Activated CD4-positive, alpha-beta T cell treated with anti-CD3 and anti-CD28 coated beads, Interleukin-2, amount 10 ng/mL, durations not matched to agents 7 days and 5 days (primary cell): ENCODE results near the gene CLASP2. TPM values are rescaled to one million over a fixed set of nuclear protein-coding genes. Genes with fewer than 3 reads are reported as not detected.
"Not testable (repeated sequence)": the region's sequence is repeated elsewhere in the genome, so short reads cannot be mapped to it uniquely, and the experiment has no call there.

Experiments used
- CTCF ChIA-PET: fragments of 350-600 bp; sonication (Branson Sonifier 250); formaldehyde crosslinking; loops from one replicate; lab custom pipeline; 2021; ENCODE audit warnings: antibody characterized with exemption; lab: Charles Lee
- POLR2A ChIA-PET: fragments of 350-600 bp; sonication (Branson Sonifier 250); formaldehyde crosslinking; loops from one replicate; lab custom pipeline; 2021; ENCODE audit warnings: antibody characterized with exemption; lab: Charles Lee
- DNase-seq: peaks from one replicate; pipeline ENCODE4 v3.0.0-alpha.2; 2020
- H3K27ac Mint-ChIP-seq: one replicate; pipeline ENCODE4 v1.8.0; 2021; ENCODE audit warnings: mild to moderate bottlenecking, moderate library complexity, mixed read lengths
- H3K27me3 Mint-ChIP-seq: one replicate; pipeline ENCODE4 v1.8.0; 2021; ENCODE audit warnings: mixed read lengths
- H3K36me3 Mint-ChIP-seq: one replicate; pipeline ENCODE4 v1.8.0; 2021; ENCODE audit warnings: low read depth, mixed read lengths
- H3K4me1 Mint-ChIP-seq: one replicate; pipeline ENCODE4 v1.8.0; 2021; ENCODE audit warnings: mixed read lengths
- H3K4me3 Mint-ChIP-seq: one replicate; pipeline ENCODE4 v1.8.0; 2021; ENCODE audit warnings: mild to moderate bottlenecking, moderate library complexity, mixed read lengths
- H3K9me3 Mint-ChIP-seq: one replicate; pipeline ENCODE4 v1.8.0; 2021; ENCODE audit warnings: mixed read lengths
- total RNA-seq, 2 experiments: library from RNA; stranded (reverse); gene quantifications; one replicate each; pipeline ENCODE4 v1.2.3, GENCODE V29; 2021

The CLASP2 gene
- total RNA-seq, 2 experiments from 2014 or later = 45.0 to 54.8 TPM

DNA sequence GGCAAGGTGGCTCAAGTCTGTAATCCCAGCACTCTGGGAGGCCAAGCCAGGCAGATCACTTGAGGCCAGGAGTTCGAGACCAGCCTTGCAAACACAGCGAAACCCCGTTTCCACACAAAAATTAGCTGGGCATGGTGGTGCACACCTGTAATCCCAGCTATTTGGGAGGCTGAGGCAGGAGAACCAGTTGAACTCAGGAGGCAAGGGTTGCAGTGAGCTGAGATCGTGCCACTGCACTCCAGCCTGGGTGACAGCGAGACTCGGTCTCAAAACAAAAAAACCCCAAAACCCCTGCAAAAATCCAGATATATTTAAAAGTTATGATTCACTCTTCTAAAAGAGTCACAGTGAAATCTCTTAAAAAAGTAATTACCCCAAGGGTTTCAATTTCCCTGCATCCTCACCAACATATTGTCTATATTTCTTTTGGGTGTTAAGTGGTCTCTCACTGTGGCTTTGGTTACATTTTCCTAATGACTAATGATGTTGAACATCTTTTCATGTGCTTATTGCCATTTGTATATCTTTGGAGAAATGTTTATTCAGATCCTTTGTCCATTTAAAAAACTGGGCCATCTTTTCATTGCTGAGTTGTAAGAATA lies 204.7 kb downstream of the CLASP2 start:
- CTCF ChIA-PET = no interaction called here
- no peak for DNase-seq
- no peak overlapping the region for H3K27ac Mint-ChIP-seq
- no peak overlapping the region for H3K4me3 Mint-ChIP-seq
- POLR2A ChIA-PET = no interaction called here
- H3K9me3 Mint-ChIP-seq = no peaks in the 10 kb centered on the region
- no peaks in the 10 kb centered on the region for H3K27me3 Mint-ChIP-seq
- H3K4me1 Mint-ChIP-seq = no peaks in the 10 kb centered on the region
- H3K36me3 Mint-ChIP-seq = peaks cover 32% of the 10 kb centered on the region

DNA sequence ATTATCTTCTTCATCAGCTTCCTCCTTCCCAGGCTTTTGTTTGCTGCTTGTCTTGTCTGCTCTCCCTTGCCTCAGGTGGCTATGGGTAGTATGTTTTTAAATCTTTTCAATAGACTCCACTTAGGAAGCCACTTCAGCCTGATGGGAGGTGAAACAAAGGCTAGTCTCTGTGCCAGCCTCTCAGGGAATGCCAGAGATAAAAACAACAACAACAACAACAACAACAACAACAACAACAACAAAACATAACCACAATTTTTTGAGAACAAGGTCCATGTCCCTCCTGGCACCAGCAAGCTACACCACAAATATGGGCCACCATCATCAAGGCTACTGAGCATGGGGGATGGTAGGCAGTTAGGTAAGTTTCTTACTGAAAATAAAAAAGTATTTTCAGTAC lies 213.0 kb downstream of the CLASP2 start:
- Mint-ChIP-seq H3K4me3 (no peak overlapping the region), H3K27ac (no peak overlapping the region), H3K36me3 (peaks cover 39% of the 10 kb centered on the region), H3K27me3 (no peaks in the 10 kb centered on the region), H3K9me3 (peaks cover 3% of the 10 kb centered on the region), H3K4me1 (no peaks in the 10 kb centered on the region)
- no peak for DNase-seq
- ChIA-PET CTCF (no interaction called here), POLR2A (no interaction called here)

DNA sequence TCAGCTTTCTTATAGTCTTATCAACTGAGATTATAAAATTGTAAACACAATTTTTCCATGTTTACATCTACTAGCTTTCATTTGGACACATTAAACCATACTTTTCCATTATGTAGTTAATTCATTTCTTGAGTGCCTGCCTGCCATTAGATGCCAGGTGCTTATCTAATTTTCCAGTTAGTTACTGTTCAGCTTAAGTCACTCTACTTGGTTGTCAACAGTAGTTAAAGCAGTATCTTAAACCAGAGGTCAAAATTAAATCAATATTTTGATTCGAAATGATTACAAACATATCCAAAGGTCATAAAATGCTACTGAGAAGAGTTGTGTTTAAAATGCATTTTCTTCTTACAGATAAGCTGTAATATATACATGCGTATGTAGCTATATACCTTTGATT lies 221.6 kb downstream of the CLASP2 start:
- ChIA-PET POLR2A (no interaction called here), CTCF (no interaction called here)
- no peak for DNase-seq
- H3K36me3 Mint-ChIP-seq = peaks cover 28% of the 10 kb centered on the region
- H3K27ac Mint-ChIP-seq = no peak overlapping the region
- H3K27me3 Mint-ChIP-seq = no peaks in the 10 kb centered on the region
- H3K4me1 Mint-ChIP-seq = no peaks in the 10 kb centered on the region
- H3K9me3 Mint-ChIP-seq = peaks cover 3% of the 10 kb centered on the region
- no peak overlapping the region for H3K4me3 Mint-ChIP-seq

DNA sequence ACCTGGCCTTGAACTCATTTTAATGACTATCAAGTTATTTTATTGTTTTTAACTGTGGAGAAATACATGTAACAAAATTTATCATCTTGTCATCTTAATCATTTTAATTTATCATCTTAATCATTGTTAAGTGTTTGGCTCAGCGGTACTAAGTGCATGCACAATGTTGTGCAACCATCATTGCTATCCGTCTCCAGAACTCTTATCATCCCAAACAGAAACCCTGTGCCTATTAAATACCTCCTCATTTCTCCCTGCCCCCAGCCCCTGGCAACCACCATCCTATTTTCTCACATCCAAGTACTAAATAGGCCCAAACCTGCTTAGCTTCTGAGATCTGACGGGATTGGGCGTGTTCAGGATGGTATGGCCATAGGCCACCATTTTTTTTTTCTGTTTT lies 226.3 kb downstream of the CLASP2 start:
- no peak overlapping the region for H3K4me3 Mint-ChIP-seq
- H3K27ac Mint-ChIP-seq = no peak overlapping the region
- H3K4me1 Mint-ChIP-seq = no peaks in the 10 kb centered on the region
- DNase-seq = no peak
- no peaks in the 10 kb centered on the region for H3K9me3 Mint-ChIP-seq
- POLR2A ChIA-PET = no interaction called here
- no peaks in the 10 kb centered on the region for H3K36me3 Mint-ChIP-seq
- H3K27me3 Mint-ChIP-seq = no peaks in the 10 kb centered on the region
- CTCF ChIA-PET = no interaction called here

DNA sequence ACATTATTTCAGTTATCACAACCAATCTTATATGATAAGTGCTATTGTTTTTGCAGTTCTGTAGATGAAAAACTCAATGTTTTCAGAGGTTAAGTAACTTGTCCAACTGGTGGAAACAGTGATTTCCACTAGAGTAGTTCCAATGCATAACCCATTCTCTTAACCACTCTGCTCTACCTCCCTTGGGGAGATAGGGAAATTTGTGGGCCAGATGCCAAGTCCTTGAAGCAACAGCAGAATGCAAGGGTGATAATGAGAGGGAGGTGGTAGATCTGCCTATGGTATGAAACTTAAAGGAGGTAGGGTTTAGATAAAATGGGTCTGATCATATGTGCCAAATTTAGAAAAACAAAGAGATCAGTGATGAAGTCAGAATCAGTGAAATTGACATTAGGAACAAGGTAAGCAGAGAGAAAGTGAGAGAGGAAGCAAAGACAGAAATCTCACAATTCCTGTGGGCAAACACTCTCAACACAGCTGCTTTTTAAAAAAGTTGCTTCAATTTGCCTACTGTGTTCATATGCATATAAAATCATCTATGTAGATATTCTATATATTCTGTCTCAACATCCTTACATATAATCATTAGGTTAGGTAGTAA lies 227.3 kb downstream of the CLASP2 start:
- ChIA-PET POLR2A (no interaction called here), CTCF (interaction anchor here (0.6 kb wide), 1 partner anchor 50 kb away, joined by 3 read pairs; no protein-coding TSS in a partner anchor)
- Mint-ChIP-seq H3K9me3 (no peaks in the 10 kb centered on the region), H3K27me3 (no peaks in the 10 kb centered on the region), H3K27ac (no peak overlapping the region), H3K4me3 (no peak overlapping the region), H3K4me1 (no peaks in the 10 kb centered on the region), H3K36me3 (no peaks in the 10 kb centered on the region)
- no peak for DNase-seq

DNA sequence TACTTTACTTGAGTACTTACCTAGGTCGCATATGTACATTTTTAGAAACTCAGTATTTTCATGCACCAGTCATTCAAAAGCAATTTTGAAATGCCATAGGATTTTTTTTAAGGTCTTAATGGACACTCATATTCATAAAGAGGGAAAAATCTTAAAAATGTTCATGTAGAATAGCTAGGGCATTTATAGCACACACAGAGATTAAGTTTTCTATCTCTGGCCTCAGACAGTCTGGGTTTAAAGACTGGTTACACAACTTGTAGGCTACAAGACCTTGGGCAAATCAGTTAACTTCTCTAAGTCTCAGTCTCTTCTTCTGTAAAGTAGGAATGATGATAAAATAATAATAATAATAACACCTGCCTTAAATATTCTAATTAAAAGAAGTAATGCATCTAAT lies 229.4 kb downstream of the CLASP2 start:
- ChIA-PET CTCF (no interaction called here), POLR2A (no interaction called here)
- Mint-ChIP-seq H3K4me1 (no peaks in the 10 kb centered on the region), H3K27ac (no peak overlapping the region), H3K4me3 (no peak overlapping the region), H3K36me3 (no peaks in the 10 kb centered on the region), H3K27me3 (no peaks in the 10 kb centered on the region), H3K9me3 (no peaks in the 10 kb centered on the region)
- DNase-seq = no peak

DNA sequence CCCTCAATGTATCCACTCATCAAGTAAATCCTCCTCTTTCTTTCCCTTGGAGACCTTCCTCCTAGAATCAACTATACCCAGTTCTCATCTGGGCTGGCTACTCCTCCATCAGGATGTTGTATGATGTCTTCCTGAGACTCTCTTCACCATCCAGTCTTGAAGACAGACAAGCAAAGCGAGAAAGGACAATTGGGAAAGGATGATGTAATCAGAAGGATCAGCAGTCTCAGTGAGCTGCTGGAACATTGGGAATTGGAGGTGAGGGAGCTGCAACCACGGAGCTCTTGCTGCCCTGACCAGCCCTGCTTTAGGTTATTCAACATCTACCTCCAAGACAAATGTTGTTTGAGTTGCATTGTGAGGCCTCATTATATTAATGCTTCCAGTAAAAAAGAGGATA lies 229.8 kb downstream of the CLASP2 start:
- no peaks in the 10 kb centered on the region for H3K9me3 Mint-ChIP-seq
- H3K4me1 Mint-ChIP-seq = no peaks in the 10 kb centered on the region
- ChIA-PET CTCF (interaction anchor here (0.7 kb wide), 1 partner anchor 107 kb away, joined by 3 read pairs; no protein-coding TSS in a partner anchor), POLR2A (no interaction called here)
- no peaks in the 10 kb centered on the region for H3K36me3 Mint-ChIP-seq
- H3K27me3 Mint-ChIP-seq = no peaks in the 10 kb centered on the region
- no peak overlapping the region for H3K27ac Mint-ChIP-seq
- no peak overlapping the region for H3K4me3 Mint-ChIP-seq
- DNase-seq = no peak

DNA sequence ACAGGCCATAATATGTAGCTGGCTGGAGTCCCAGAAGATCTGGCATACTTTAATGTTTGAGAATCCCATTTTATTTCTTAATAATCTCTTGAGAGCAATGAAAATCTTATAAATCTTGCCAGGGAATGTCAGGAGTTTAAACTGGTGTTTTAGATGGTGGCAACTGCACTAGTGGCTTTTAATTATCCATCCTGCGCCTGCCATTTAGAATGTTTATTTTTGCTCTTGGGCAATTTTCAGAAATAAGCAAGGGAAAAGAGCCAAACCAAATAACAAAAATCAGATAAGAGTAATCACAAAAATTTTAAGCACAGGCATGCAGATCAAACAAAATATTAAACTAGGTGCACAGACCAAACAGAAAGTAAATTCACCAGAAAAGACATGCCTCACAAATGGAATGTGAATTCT lies 235.9 kb downstream of the CLASP2 start:
- ChIA-PET CTCF (interaction anchor here (1.1 kb wide), 1 partner anchor 12 kb away, joined by 3 read pairs; no protein-coding TSS in a partner anchor), POLR2A (no interaction called here)
- Mint-ChIP-seq H3K4me1 (no peaks in the 10 kb centered on the region), H3K9me3 (peaks cover 12% of the 10 kb centered on the region), H3K27me3 (no peaks in the 10 kb centered on the region), H3K27ac (no peak overlapping the region), H3K36me3 (no peaks in the 10 kb centered on the region), H3K4me3 (no peak overlapping the region)
- DNase-seq = no peak

DNA sequence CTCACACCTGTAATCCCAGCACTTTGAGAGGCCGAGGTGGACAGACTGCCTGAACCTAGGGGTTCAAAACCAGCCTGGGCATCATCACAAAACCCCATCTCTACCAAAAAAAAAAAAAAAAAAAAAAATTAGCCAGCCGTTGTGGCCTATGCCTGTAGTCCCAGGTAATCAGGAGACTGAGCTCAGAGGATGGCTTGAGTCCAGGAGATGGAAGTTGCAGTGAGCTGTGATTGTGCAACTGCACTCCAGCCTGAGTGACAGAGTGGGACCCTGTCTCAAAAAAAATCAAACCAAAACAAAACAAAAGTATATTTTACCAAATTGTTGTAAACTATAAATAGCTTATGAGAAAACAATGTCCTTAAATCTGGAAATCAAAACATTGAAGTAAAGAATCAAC lies 243.2 kb downstream of the CLASP2 start:
- no peaks in the 10 kb centered on the region for H3K36me3 Mint-ChIP-seq
- H3K9me3 Mint-ChIP-seq = no peaks in the 10 kb centered on the region
- DNase-seq = no peak
- CTCF ChIA-PET = interaction anchor here (0.6 to 0.7 kb wide), 6 partner anchors 60 to 504 kb away, joined by 3 to 4 read pairs (median 3); no protein-coding TSS in a partner anchor
- H3K27me3 Mint-ChIP-seq = no peaks in the 10 kb centered on the region
- POLR2A ChIA-PET = no interaction called here
- no peak overlapping the region for H3K27ac Mint-ChIP-seq
- no peaks in the 10 kb centered on the region for H3K4me1 Mint-ChIP-seq
- H3K4me3 Mint-ChIP-seq = no peak overlapping the region

DNA sequence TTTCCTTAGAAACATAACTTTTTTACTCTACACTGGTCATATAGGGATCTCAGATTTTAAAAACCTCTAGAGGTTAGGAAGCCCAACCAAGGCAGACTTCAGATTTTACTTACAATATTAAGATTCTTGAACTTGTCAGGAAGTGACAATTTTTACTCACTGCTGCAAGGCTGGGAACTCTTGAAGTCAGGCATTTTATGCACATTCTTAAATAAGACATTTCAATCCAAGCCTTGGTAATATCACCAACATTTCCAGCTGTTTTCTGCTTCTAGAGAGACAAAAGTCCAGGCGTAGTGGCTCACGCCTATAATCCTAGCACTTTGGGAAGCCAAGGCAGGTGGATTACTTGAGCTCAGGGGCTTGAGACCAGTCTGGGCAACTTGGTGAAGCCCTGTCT lies 244.2 kb downstream of the CLASP2 start:
- Mint-ChIP-seq H3K4me1 (no peaks in the 10 kb centered on the region), H3K36me3 (no peaks in the 10 kb centered on the region), H3K27me3 (no peaks in the 10 kb centered on the region), H3K4me3 (no peak overlapping the region), H3K27ac (no peak overlapping the region), H3K9me3 (no peaks in the 10 kb centered on the region)
- CTCF ChIA-PET = interaction anchor here (0.6 kb wide), 1 partner anchor 313 kb away, joined by 3 read pairs; no protein-coding TSS in a partner anchor
- no peak for DNase-seq
- POLR2A ChIA-PET = no interaction called here

DNA sequence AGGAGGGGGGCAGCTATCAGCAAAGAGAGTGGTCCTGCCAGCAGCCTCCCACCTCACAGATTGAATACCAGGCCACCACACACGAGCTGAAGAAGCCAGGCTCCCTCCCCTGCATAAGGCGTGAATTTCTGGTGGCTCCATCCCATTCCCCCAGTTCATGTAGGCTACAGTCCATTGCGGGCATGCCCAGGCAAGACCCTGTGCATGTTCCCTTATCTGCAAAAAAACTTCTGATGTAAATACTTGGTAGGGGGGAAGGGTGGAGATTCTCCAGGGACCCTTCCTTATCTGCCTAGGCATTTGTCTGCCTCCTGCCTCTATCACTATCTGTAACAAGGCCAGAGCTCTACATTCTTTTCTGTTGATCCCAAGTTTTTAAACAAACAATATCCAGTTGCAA lies 250.3 kb downstream of the CLASP2 start:
- H3K4me3 Mint-ChIP-seq = no peak overlapping the region
- H3K36me3 Mint-ChIP-seq = peaks cover 5% of the 10 kb centered on the region
- H3K4me1 Mint-ChIP-seq = no peaks in the 10 kb centered on the region
- CTCF ChIA-PET = interaction anchor here (0.8 kb wide), 1 partner anchor 10 kb away, joined by 3 read pairs; no protein-coding TSS in a partner anchor
- H3K9me3 Mint-ChIP-seq = peaks cover 6% of the 10 kb centered on the region
- no peaks in the 10 kb centered on the region for H3K27me3 Mint-ChIP-seq
- POLR2A ChIA-PET = no interaction called here
- H3K27ac Mint-ChIP-seq = no peak overlapping the region
- no peak for DNase-seq

DNA sequence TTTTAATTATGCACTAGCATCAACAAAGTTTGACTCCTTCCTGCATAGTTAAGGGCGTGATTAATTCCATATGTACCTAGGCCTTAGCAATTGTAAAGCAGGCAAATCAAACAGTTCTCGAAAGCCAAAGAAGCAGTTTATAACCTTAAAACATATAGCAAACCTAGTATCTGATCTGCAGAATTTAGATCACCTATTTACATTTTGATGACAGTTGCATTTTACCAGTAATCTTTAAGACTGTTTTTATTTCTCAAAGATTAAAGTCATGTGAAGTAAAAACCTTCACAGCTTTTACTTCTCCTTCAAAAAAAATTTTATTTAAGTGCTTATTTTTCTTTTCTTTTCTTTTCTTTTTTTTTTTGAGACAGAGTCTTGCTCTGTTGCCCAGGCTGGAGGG lies 257.0 kb downstream of the CLASP2 start:
- peaks cover 3% of the 10 kb centered on the region for H3K36me3 Mint-ChIP-seq
- no peak overlapping the region for H3K27ac Mint-ChIP-seq
- no peak for DNase-seq
- POLR2A ChIA-PET = no interaction called here
- no peaks in the 10 kb centered on the region for H3K4me1 Mint-ChIP-seq
- no peaks in the 10 kb centered on the region for H3K27me3 Mint-ChIP-seq
- H3K4me3 Mint-ChIP-seq = no peak overlapping the region
- CTCF ChIA-PET = interaction anchor here (1.4 kb wide), 1 partner anchor 19 kb away, joined by 3 read pairs; no protein-coding TSS in a partner anchor
- H3K9me3 Mint-ChIP-seq = peaks cover 28% of the 10 kb centered on the region

DNA sequence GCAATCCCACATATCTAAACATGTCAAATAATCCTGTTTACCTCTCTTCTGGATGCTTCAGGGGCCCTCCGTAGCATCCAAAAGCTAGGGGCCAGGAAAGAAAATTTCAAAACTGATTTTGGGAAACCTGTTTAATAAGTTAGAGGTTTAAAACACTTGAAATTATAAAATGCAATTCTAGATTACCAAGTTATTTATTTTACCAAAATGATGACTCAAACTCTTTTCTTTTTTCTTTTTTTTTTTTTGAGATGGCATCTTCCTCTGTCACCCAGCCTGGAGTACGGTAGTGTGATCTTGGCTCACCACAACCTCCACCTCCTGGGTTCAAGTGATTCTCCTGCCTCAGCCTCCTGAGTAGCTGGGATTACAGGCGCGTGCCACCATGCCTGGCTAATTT lies 258.5 kb downstream of the CLASP2 start:
- H3K27ac Mint-ChIP-seq, H3K27me3 Mint-ChIP-seq, POLR2A ChIA-PET, H3K4me3 Mint-ChIP-seq, H3K4me1 Mint-ChIP-seq, H3K36me3 Mint-ChIP-seq, DNase-seq: not testable (repeated sequence)
- H3K9me3 Mint-ChIP-seq = peaks cover 31% of the 10 kb centered on the region
- CTCF ChIA-PET = interaction anchor here (0.7 to 1.4 kb wide), 2 partner anchors 18 to 1216 kb away, joined by 3 to 5 read pairs; no protein-coding TSS in a partner anchor
